ENCODE data around the gene MAT1A. TPM values are rescaled to one million over a fixed set of nuclear protein-coding genes. Genes with fewer than 3 reads are reported as not detected.

Gene MAT1A
- 3.2 and 3.4 TPM in 2 replicates for total RNA-seq (2022)
- Bru-seq, nascent RNA, result percentile 38 among the genes with signal in this experiment
- BruChase-seq, experiment 1, labeled RNA remaining after a 2-hour chase, result percentile 43 among the genes with signal in this experiment
- BruChase-seq, experiment 2, labeled RNA remaining after a 6-hour chase, result percentile 47 among the genes with signal in this experiment
- long read RNA-seq, partial matches to known transcripts, result 0 of 11 reads
- long read RNA-seq, other reads (novel, unspliced or antisense), result 6 of 11 reads

GRCh38 chr10:80289451-80290287 lies at the start of gene MAT1A:
MAT1A (minus strand) TSS chr10:80289658; CDS start chr10:80289423, 235 bp downstream.
- POLR2A ChIA-PET, result interaction anchor here (0.6 kb wide), 1 partner anchor 380 kb away, joined by 3 read pairs; no protein-coding TSS in a partner anchor
- TF ChIP-seq CTCF (IDR thresholded peaks at IDR 0.05; ENCODE audit: insufficient read depth in 1 of 2, low read depth in 1 of 2, low read length in 1 of 2, severe bottlenecking in 1 of 2, unreplicated experiment in 1 of 2), result peak in 1 of 2 experiments; percentile 35
- H3K27me3 Mint-ChIP-seq (ENCODE audit: insufficient read depth, unreplicated experiment), result no peaks in the 10 kb centered on the region

GRCh38 chr10:80333983-80334382 lies 44.5 kb upstream of the MAT1A start:
- ChIA-PET POLR2A (no interaction called here), CTCF (no interaction called here)
- H3K27me3 Mint-ChIP-seq (ENCODE audit: insufficient read depth, unreplicated experiment), result no peaks in the 10 kb centered on the region
- no peaks in the 10 kb centered on the region for H3K9me3 Mint-ChIP-seq (ENCODE audit: unreplicated experiment)
- peaks cover 8% of the 10 kb centered on the region; the same call in 1 of the 2 replicates for H3K9me3 ChIP-seq
- no peak overlapping the region for H3K27ac Mint-ChIP-seq (ENCODE audit: unreplicated experiment)
- H3K4me3 Mint-ChIP-seq (ENCODE audit: unreplicated experiment), result no peak overlapping the region
- DNase-seq, result no peak
- no peak for TF ChIP-seq CTCF (IDR thresholded peaks at IDR 0.05; ENCODE audit: insufficient read depth in 1 of 2, low read depth in 1 of 2, low read length in 1 of 2, severe bottlenecking in 1 of 2, unreplicated experiment in 1 of 2)
- intact Hi-C loops (cut with micrococcal nuclease; ENCODE audit: unreplicated experiment), result no loop called here
- H3K36me3 ChIP-seq (ENCODE audit: control insufficient read depth, insufficient read depth, low read length), result no peaks in the 10 kb centered on the region
- H3K4me3 ChIP-seq (ENCODE audit: low read depth, low read length), result no peak overlapping the region
- no peaks in the 10 kb centered on the region for H3K36me3 Mint-ChIP-seq (ENCODE audit: insufficient read depth, unreplicated experiment)
- no peaks in the 10 kb centered on the region for H3K4me1 ChIP-seq
- H3K27me3 ChIP-seq (replicated peaks; ENCODE audit: control insufficient read depth, insufficient read depth, low read length), result no peaks in the 10 kb centered on the region; the same call in 1 of the 2 replicates
- no peaks in the 10 kb centered on the region for H3K4me1 Mint-ChIP-seq (ENCODE audit: low read depth, unreplicated experiment)
- BruUV-seq (replicated peaks), result no TSS peak

More at GRCh38 chr10:80289451-80290287, at the start of gene MAT1A:
- Mint-ChIP-seq H3K4me3 (ENCODE audit: unreplicated experiment) (peak within 1 kb of the TSS; percentile 49), H3K27ac (ENCODE audit: unreplicated experiment) (peak within 1 kb of the TSS; percentile 20), H3K36me3 (ENCODE audit: insufficient read depth, unreplicated experiment) (no peaks in the 10 kb centered on the region), H3K9me3 (ENCODE audit: unreplicated experiment) (no peaks in the 10 kb centered on the region), H3K4me1 (ENCODE audit: low read depth, unreplicated experiment) (peaks cover 15% of the 10 kb centered on the region)
- Histone ChIP-seq H3K4me3 (ENCODE audit: low read depth, low read length) (peak within 1 kb of the TSS; percentile 11; the same call in 1 of the 2 replicates), H3K9me3 (no peaks in the 10 kb centered on the region), H3K27me3 (replicated peaks; ENCODE audit: control insufficient read depth, insufficient read depth, low read length) (no peaks in the 10 kb centered on the region), H3K36me3 (ENCODE audit: control insufficient read depth, insufficient read depth, low read length) (no peaks in the 10 kb centered on the region), H3K4me1 (peaks cover 25% of the 10 kb centered on the region)
- CTCF ChIA-PET, result no interaction called here
- DNase-seq, result peak; percentile 64 to 66
- intact Hi-C loops (cut with micrococcal nuclease; ENCODE audit: unreplicated experiment), result loop anchor here (2.0 kb wide), 1 partner anchor 17 kb away; no protein-coding TSS in a partner anchor
- BruUV-seq (replicated peaks), result no TSS peak

GRCh38 chr10:80324891-80325364 lies 35.5 kb upstream of the MAT1A start:
- BruUV-seq (replicated peaks), result no TSS peak
- no peak for DNase-seq
- ChIA-PET CTCF (no interaction called here), POLR2A (interaction anchor here (0.5 kb wide), 1 partner anchor 38 kb away, joined by 8 read pairs; no protein-coding TSS in a partner anchor)
- intact Hi-C loops (cut with micrococcal nuclease; ENCODE audit: unreplicated experiment), result no loop called here
- no peaks in the 10 kb centered on the region for H3K36me3 ChIP-seq (ENCODE audit: control insufficient read depth, insufficient read depth, low read length)
- Mint-ChIP-seq H3K4me1 (ENCODE audit: low read depth, unreplicated experiment) (no peaks in the 10 kb centered on the region), H3K4me3 (ENCODE audit: unreplicated experiment) (no peak overlapping the region), H3K27me3 (ENCODE audit: insufficient read depth, unreplicated experiment) (no peaks in the 10 kb centered on the region), H3K27ac (ENCODE audit: unreplicated experiment) (no peak overlapping the region), H3K36me3 (ENCODE audit: insufficient read depth, unreplicated experiment) (no peaks in the 10 kb centered on the region), H3K9me3 (ENCODE audit: unreplicated experiment) (no peaks in the 10 kb centered on the region)
- H3K27me3 ChIP-seq (replicated peaks; ENCODE audit: control insufficient read depth, insufficient read depth, low read length), result peaks cover 2% of the 10 kb centered on the region
- no peak for TF ChIP-seq CTCF (IDR thresholded peaks at IDR 0.05; ENCODE audit: insufficient read depth in 1 of 2, low read depth in 1 of 2, low read length in 1 of 2, severe bottlenecking in 1 of 2, unreplicated experiment in 1 of 2)
- no peaks in the 10 kb centered on the region for H3K4me1 ChIP-seq
- H3K9me3 ChIP-seq, result no peaks in the 10 kb centered on the region
- H3K4me3 ChIP-seq (ENCODE audit: low read depth, low read length), result no peak overlapping the region

All from Caco-2 (cell line).